Tongue (tissue), 2 donors: ENCODE results near the gene ECEL1. TPM values are rescaled to one million over a fixed set of nuclear protein-coding genes. Genes with fewer than 3 reads are reported as not detected.
"Not testable (repeated sequence)": the region's sequence is repeated elsewhere in the genome, so short reads cannot be mapped to it uniquely, and the experiment has no call there.

ENCODE experiments used
- DNase-seq: peaks from one replicate; pipeline ENCODE4 v3.0.0-alpha.2; 2015
- total RNA-seq: library from RNA; depleted of rRNA; stranded (reverse); fragments of >200 nt; gene quantifications from one replicate; pipeline ENCODE4 v1.2.3, GENCODE V29; 2014

The ECEL1 gene
- total RNA-seq, 1 donor from 2014 or later = 0.31 TPM

GRCh38 chr2:232458661-232459418 lies 28.8 kb downstream of the ECEL1 start:
- DNase-seq = no peak

- no peak for DNase-seq
These were observed 29.5 kb downstream of the ECEL1 start for GRCh38 chr2:232458051-232458660.

GRCh38 chr2:232457121-232458011 lies 30.3 kb downstream of the ECEL1 start:
- DNase-seq = no peak

GRCh38 chr2:232456296-232457120 lies 31.1 kb downstream of the ECEL1 start:
- DNase-seq = no peak

GRCh38 chr2:232455426-232456255 lies 32.0 kb downstream of the ECEL1 start, which contains the start of gene ALPI:
TSS of gene ALPI (plus strand) at chr2:232456153. CDS start at chr2:232456200, 47 bp downstream.
- DNase-seq = no peak

- no peak for DNase-seq
These were observed 33.0 kb downstream of the ECEL1 start for GRCh38 chr2:232454630-232455029.

- not testable (repeated sequence) for DNase-seq
These were observed 36.0 kb downstream of the ECEL1 start for GRCh38 chr2:232451645-232452044.

GRCh38 chr2:232449964-232450363 lies 37.7 kb downstream of the ECEL1 start:
- no peak for DNase-seq

- no peak for DNase-seq
These were observed 39.3 kb downstream of the ECEL1 start for GRCh38 chr2:232448304-232448690.

GRCh38 chr2:232447638-232448303 lies 39.9 kb downstream of the ECEL1 start:
- no peak for DNase-seq

- no peak for DNase-seq
These were observed 40.5 kb downstream of the ECEL1 start for GRCh38 chr2:232447091-232447620.

GRCh38 chr2:232446266-232446777 lies 41.3 kb downstream of the ECEL1 start:
- not testable (repeated sequence) for DNase-seq

- not testable (repeated sequence) for DNase-seq
These were observed 42.3 kb downstream of the ECEL1 start for GRCh38 chr2:232445149-232445885.

- DNase-seq = peak; percentile 42
These were observed 43.1 kb downstream of the ECEL1 start for GRCh38 chr2:232444409-232445148.

GRCh38 chr2:232443669-232444408 lies 43.8 kb downstream of the ECEL1 start:
- DNase-seq = not testable (repeated sequence)

GRCh38 chr2:232443047-232443446 lies 44.6 kb downstream of the ECEL1 start:
- DNase-seq = not testable (repeated sequence)

- DNase-seq = peak; percentile 40
These were observed 45.2 kb downstream of the ECEL1 start for GRCh38 chr2:232442431-232442830.
